SH-SY5Y (cell line): ENCODE measurements around the gene CCDC9B.

Experiments
- GATA2 ChIP-seq: IDR thresholded peaks from 2 replicates; pipeline ENCODE4 v1.6.1; 2011; ENCODE audit warnings: mild to moderate bottlenecking, low read depth, low read length
- GATA3 ChIP-seq: IDR thresholded peaks from 2 replicates; pipeline ENCODE4 v1.6.1; 2011; ENCODE audit warnings: low read depth, mild to moderate bottlenecking, low read length, moderate library complexity

DNA sequence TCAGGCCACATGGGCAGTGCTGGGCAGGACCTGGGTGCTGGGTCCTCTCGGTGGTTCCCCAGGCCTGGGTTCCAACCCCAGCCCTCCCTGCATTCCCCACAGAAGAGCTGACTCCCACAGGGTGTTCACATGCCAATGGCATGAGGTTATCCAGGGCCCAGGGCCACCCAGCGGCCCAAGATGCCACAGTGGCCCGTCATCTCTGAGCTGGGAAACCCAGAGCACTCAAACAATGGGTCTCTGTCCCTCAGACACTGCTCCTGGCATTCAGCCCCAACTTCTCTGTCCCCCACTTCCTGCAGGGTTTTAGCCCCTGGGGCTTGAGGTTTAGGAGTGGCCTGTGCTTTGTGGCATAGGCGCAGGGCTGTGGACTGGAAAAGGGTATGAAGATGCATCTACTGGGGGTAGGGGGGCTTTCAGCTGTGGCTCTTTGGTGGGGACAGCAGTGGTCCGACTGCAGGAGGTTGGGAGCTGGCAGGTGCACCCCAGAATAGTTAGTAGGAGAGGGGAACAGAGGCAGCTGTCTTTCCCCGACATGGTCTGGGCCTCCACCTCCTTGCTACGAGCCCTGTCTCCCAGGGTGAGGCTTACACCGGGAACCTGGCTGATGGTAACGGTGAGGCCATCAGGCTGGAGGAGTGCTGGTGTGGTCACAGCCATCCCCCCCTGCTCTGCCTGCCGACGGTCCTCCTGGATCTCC lies 1.7 kb downstream of the CCDC9B start:
- TF ChIP-seq GATA3 (no peak), GATA2 (no peak)
